ENCODE data around the gene GMNC. TPM values are rescaled to one million over a fixed set of nuclear protein-coding genes. Genes with fewer than 3 reads are reported as not detected.

GMNC gene
- total RNA-seq, 4 donors from 2014 or later: not detected

DNA sequence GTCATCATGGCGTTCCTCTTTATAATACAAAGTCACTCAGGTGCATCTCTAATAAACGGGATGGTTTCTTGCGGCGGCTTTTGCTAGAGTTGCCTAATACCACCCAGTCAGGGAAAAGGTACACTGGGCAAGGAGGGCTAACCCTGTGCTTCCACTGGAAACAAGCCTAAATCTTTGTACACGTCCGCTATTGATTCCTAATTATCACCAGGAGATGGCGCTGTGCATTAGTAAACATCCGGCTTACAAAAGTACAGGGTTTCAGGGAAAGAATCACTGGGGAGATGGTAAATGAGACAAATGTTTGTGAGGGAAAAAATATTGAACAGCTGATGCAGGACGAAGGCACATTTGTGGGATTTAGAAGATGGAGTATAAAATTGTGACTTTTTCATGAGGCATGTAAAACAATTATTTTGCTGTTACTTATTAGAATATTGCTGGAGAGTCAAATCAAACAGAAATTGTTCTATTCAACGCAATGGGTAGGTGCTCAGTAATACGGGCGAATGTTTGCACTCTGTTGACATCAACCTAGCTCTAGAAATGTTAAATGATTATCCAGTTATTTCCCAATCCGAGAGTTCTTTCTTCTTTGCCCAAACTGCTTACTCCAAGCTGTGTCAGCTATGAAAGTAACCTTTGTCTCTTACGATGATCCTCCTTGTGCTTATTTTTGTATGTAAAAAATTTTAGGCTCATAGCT, 50.6 kb downstream of the GMNC start:
- H3K4me3 ChIP-seq (ENCODE audit: low read depth, poor library complexity, severe bottlenecking): no peak overlapping the region
- WGBS, 2 donors: 39 to 41% methylated on average over 14 of the region's 14 CpGs
- DNase-seq (ENCODE audit: low spot score in 2 of 2): no peak
- intact Hi-C loops (cut with DNase I; ENCODE audit: low total_unique reads): no loop called here
- TF ChIP-seq, protein P1, sequence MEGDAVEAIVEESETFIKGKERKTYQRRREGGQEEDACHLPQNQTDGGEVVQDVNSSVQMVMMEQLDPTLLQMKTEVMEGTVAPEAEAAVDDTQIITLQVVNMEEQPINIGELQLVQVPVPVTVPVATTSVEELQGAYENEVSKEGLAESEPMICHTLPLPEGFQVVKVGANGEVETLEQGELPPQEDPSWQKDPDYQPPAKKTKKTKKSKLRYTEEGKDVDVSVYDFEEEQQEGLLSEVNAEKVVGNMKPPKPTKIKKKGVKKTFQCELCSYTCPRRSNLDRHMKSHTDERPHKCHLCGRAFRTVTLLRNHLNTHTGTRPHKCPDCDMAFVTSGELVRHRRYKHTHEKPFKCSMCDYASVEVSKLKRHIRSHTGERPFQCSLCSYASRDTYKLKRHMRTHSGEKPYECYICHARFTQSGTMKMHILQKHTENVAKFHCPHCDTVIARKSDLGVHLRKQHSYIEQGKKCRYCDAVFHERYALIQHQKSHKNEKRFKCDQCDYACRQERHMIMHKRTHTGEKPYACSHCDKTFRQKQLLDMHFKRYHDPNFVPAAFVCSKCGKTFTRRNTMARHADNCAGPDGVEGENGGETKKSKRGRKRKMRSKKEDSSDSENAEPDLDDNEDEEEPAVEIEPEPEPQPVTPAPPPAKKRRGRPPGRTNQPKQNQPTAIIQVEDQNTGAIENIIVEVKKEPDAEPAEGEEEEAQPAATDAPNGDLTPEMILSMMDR (IDR thresholded peaks at IDR 0.05): no peak
- TF ChIP-seq POLR2A (IDR thresholded peaks at IDR 0.05): no peak

DNA sequence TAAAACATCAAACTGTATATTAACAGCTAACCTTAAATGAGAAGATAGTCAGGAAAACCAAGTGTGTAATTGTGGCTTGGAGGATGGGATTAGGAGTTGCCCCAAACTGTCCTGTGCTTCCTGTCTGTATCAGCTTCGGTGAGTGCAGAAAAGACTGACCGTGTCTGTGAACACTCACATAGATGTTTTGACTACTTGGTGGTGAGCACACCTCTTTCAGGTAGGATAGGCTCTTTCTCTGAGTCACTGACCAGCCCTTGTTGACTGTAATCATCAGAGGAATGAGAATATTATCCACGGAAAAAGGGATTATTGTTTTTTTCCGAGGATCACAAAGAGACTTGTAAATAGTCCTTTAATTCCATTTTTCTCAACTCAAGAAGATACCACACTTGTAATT, 51.5 kb downstream of the GMNC start:
- intact Hi-C loops (cut with DNase I; ENCODE audit: low total_unique reads): no loop called here
- WGBS, 2 donors: 82 to 84% methylated on average over 4 of the region's 4 CpGs
- H3K4me3 ChIP-seq (ENCODE audit: low read depth, poor library complexity, severe bottlenecking): no peak overlapping the region
- no peak for DNase-seq (ENCODE audit: low spot score in 2 of 2)
- TF ChIP-seq, protein P1 (IDR thresholded peaks at IDR 0.05): no peak
- no peak for TF ChIP-seq POLR2A (IDR thresholded peaks at IDR 0.05)

DNA sequence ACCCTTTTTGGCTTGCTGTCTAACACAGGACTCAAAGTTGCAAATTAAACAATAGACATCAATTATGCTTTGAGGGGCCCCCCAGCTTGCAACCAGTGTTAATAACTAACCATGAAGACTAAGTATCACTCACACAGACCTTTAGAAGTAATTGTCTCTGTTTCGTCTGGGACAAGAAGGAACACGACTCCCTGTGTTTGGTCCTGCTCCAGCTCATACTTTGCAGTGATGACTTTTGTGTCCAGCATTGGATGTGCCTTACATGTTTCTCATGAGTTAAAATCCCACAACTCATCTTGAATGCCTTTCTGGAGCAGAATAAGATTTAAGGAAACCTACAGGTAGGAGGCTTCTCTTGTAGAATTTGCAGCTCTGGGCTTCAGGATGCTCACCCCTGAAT, 53.1 kb downstream of the GMNC start:
- intact Hi-C loops (cut with DNase I; ENCODE audit: low total_unique reads): no loop called here
- 41 to 61% methylated on average over 2 of the region's 2 CpGs for WGBS, 2 donors
- H3K4me3 ChIP-seq (ENCODE audit: low read depth, poor library complexity, severe bottlenecking): no peak overlapping the region
- TF ChIP-seq POLR2A (IDR thresholded peaks at IDR 0.05): no peak
- TF ChIP-seq, protein P1 (IDR thresholded peaks at IDR 0.05): no peak
- DNase-seq (ENCODE audit: low spot score in 2 of 2): no peak

DNA sequence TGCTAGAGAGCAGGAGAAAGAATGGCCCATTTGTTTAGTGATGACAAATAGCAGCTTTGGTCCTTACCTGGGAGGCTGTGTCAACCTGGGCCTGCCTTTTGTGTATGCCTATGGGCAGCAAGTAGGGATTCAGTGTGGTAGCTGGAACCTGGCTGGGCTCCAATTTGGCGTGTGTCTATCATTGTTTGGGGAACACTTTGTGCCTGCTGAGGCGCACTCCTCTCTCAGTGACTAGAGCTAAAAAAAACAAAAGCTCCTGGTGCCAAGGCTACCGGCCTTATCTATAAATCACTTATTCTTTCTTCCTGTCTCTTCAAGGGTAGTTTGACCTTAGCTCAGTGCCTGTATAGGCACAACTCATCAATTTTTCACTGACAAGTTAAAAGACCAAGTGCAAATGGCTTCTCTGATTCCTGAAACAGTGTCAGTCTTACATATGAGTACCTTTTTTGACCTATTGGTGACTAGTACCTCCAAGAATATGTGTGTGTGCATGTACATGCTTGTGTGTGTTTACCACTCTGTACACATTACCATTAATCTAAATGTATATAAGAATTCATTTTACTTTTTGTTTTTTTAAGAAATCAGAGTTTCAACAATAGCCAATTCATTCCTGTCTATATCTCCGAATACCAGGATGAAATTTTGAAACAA, 54.6 kb downstream of the GMNC start:
- 33 to 42% methylated on average over 4 of the region's 4 CpGs for WGBS, 2 donors
- H3K4me3 ChIP-seq (ENCODE audit: low read depth, poor library complexity, severe bottlenecking): no peak overlapping the region
- intact Hi-C loops (cut with DNase I; ENCODE audit: low total_unique reads): no loop called here
- peak; percentile 37 to 85 for DNase-seq (ENCODE audit: low spot score in 2 of 2)
- TF ChIP-seq POLR2A (IDR thresholded peaks at IDR 0.05): no peak
- TF ChIP-seq, protein P1 (IDR thresholded peaks at IDR 0.05): no peak

All from lower leg skin (tissue), 4 donors.